GM10847 (cell line): ENCODE data around the gene BSG.

Source experiments
- POLR2A ChIP-seq: IDR thresholded peaks from 2 replicates; pipeline ENCODE4 v1.6.1; 2011; ENCODE audit not compliant: insufficient read length; ENCODE audit errors: extremely low read depth

Gene BSG

DNA sequence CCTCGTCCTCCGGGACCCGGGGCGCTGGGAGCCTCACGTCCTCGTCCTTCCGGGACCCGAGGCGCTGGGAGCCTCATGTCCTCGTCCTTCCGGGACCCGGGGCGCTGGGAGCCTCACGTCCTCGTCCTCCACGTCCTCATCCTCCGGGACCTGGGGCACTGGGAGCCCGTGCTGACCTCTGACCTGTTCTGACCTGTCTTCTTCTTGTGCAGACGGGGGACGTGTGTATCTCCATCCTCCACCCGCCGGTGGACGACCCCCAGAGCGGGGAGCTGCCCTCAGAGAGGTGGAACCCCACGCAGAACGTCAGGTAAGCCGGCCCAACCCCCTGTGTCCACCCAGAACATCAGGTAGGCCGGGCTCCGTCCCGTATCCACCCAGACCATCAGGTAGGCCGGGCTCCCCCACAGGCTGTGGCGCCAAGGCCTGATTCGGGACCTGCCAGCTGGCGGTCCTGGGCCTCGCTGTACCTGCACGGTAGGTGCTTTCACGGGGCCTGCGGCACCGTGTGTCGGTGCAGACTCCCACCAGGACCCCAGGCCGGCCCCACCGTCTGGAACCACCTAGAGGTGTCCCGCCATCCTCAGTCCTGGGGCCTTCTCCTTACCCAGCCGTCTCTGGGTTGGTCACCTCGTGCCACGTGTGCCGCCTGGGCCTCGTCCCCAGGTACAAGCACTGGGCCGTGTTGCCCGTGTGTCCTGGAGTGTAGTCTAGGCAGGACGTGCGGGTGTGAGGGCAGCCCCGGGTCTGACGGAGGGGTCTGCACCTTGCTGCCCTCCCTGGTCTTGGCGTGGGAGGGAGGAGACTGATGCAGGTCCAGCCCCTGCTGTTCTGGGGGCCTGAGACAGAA is 36.1 kb upstream of the BSG start:
- no peak for TF ChIP-seq POLR2A

DNA sequence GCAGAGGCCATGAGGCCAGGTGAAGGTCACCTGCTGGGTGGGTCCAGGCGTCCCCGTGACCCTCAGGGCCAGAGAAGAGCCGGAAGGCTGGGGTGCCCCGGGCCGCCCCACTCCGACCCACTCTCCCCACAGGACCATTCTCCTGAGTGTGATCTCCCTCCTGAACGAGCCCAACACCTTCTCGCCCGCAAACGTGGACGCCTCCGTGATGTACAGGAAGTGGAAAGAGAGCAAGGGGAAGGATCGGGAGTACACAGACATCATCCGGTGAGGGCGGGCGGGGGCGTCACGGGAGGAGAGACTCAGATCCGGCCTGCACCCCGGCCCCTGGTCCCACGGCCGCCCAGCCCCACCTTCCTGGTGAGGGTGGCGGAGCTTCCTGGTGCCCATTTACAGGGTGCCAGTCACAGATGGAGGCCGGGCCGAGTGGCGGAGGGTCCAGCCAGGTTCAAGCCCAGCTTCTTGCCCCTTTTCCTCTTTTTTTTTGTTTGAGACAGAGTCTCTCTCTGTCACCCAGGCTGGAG is 35.5 kb upstream of the BSG start:
- TF ChIP-seq POLR2A, result no peak

- TF ChIP-seq POLR2A, result no peak
These were observed 33.6 kb upstream of the BSG start for GRCh38 chr19:538641-539428.

DNA sequence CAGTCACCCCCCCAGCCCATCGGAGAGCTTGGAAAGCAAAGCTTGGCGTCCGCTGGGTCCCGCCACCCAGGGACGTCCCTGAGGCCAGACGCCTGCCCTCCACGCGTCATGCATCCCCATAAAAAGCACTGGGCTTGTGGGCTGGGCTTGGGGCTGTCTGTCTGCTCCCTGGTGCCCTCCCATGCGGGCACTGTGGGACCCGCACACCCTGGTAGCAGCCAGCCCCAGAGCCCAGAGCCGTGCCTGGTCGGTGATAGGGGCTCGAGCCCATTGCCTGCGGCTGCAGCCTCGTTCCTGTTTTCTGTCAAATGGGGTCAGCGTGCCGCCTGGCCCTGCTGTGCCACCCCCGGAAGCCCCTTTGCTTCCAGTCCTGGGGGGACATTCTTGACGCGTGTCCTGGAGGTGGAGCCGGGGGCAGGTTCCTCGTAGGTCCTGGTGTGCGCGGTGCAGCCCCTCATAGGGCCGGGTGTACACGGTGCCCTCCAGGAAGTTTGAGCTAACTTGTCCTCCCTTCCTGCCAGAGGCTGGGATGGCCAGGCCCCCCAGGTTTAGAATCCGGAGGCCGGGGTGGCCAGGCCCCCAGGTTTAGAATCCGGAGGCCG is 32.9 kb upstream of the BSG start:
- TF ChIP-seq POLR2A, result no peak

DNA sequence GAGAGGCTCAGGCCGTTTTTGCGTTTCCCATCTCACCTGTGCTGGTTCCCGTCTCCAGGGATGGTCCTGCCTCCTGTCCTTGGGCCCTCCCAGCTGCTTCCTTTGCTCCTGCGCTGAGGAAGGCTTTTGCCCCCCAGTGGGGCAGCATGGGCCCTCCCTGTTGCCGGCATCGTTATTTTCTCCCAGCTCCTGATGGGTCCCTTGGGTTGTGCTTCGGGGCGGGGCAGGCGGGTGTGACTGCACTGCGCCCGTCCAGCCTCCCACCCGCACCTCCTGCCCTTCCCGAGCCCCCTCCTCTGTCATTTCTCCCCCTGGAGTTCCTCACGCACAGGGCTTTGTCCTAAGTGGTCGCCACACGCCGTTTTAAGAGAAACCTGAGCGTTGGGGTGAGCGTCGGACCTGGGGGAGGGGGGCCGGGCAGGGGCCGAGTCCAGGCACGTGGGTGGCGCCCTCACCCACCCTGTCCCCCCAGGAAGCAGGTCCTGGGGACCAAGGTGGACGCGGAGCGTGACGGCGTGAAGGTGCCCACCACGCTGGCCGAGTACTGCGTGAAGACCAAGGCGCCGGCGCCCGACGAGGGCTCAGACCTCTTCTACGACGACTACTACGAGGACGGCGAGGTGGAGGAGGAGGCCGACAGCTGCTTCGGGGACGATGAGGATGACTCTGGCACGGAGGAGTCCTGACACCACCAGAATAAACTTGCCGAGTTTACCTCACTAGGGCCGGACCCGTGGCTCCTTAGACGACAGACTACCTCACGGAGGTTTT is 31.3 kb upstream of the BSG start:
- no peak for TF ChIP-seq POLR2A

GRCh38 chr19:541699-542098 is 30.7 kb upstream of the BSG start:
- no peak for TF ChIP-seq POLR2A

DNA sequence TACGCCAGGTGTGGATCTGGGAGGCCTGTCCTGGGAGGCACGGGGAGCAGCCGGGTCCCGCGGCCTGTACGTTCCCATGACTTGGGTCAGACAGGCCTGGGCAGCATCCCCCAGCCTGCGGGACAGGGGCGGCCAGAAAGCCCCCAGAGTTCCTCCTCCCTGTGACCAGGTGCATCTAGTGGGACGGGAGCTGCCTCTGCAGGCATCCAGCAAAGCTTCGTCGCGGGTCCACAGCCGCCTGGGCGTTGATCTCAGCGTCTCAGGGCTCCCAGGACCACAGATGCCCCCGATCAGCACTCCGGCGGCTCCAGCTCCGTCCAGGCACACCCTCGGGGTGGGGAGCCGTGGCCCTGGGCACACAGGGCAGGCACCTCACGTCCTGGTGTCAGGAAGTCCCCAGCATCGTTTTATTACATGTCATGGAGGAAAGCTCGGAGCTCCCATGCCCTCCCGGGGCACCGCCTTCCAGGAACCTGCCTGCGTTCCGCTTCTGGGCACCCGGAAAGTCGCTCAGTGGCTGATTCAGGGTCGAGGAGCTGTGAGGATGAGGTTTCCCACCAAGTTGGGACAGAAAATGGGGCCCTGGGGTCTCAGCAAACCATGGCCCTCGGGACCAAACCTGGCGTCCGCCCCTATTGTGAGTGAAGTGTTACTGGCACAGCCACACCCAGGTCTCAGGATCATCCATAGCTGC is 30.1 kb upstream of the BSG start:
- no peak for TF ChIP-seq POLR2A

GRCh38 chr19:543910-544608 is 28.3 kb upstream of the BSG start, which contains the start of gene GZMM:
Gene GZMM (plus strand): TSS chr19:544053. CDS start chr19:544072, 19 bp downstream.
- no peak for TF ChIP-seq POLR2A

GRCh38 chr19:547117-547516 is 25.3 kb upstream of the BSG start:
- no peak for TF ChIP-seq POLR2A

DNA sequence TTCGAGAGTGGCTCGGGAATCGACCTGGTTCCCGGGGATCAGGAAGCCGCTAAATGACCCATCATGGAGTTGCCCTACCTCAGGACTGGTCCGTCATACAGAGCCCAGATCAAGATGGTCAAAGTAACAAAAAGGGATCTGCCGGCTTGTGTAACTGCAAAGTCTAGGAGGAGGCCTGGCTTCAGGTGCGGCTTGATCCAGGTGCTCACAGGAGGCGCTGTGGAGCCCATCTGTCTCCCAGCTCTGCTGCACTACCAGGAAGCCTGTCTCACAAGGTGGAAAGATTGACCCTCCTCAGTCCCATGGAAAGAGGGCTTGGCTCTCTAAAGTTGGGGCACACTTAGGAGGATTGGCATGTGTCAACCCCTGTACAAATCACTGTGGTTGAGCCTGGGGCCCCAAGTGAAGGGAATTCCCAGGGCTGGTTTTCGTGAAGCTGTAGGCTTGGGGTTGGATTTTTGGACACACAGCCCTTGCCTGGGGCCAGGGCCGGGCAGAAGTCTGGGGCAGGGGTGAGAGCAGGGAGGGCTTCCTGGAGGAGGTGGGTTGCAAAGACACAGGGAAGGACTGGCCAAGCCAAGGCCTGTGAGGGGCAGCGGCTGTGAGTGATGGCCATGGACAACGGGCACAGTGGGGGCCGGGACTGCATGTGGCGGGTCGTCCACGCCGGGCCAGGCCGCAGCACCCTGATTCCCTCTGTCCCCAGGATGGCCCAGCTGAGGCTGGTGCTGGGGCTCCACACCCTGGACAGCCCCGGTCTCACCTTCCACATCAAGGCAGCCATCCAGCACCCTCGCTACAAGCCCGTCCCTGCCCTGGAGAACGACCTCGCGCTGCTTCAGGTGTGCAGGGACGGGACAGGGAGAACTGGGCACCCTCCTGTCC is 24.3 kb upstream of the BSG start:
- no peak for TF ChIP-seq POLR2A

DNA sequence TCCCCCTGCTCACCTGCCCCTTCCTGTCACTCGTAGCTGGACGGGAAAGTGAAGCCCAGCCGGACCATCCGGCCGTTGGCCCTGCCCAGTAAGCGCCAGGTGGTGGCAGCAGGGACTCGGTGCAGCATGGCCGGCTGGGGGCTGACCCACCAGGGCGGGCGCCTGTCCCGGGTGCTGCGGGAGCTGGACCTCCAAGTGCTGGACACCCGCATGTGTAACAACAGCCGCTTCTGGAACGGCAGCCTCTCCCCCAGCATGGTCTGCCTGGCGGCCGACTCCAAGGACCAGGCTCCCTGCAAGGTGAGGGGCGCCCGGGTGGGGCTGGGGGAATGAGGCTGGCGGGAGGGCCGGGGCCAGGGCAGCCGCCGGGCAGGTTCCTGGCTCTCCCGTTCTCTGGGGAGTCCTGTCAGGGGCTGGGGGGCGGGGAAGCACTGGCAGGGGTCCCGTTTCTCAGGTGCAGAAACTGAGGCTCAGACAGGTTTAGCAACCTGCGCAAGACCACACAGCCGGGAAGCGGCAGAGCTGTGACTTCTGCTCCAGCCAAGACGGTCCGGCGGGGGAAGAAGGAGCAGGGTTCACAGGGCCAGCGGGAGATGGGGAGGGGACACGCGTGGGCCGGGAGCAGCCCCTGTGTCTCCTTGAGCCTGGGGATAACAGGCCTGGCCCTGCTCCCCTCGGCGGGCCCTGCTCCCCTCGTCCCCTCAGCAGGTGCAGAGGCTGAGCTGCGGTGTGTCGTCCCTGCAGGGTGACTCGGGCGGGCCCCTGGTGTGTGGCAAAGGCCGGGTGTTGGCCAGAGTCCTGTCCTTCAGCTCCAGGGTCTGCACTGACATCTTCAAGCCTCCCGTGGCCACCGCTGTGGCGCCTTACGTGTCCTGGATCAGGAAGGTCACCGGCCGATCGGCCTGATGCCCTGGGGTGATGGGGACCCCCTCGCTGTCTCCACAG is 23.2 kb upstream of the BSG start:
- TF ChIP-seq POLR2A, result no peak

DNA sequence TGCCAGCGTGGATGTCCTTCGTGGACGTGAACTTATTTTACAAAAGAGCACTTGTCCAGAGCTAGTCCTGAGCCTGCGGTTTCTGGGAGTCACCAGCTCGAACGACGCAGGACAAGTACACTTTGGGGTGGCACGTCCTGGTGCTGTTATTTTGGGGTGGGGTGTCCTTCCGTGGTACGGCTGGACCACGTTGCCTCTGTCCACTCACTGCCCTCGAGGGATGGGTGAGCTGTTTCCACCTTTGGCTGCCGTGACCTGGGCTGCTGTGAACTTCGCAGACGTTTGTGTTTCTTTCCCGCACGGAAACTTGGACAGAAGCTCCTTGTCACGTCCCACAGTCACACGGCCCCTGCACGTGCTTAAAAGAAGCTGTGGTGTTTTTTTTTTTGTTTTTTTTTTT is 17.6 kb upstream of the BSG start:
- no peak for TF ChIP-seq POLR2A
